PFSK-1 (cell line): ENCODE data around the gene RIPK4.

Experiments used
- FOXP2 ChIP-seq: optimal IDR thresholded peaks from 2 replicates; pipeline ENCODE3; 2011; ENCODE audit warnings: borderline replicate concordance, control low read depth, inconsistent platforms; ENCODE audit not compliant: insufficient read depth; ENCODE audit errors: extremely low read length, extremely low read depth
- POLR2AphosphoS5 ChIP-seq: IDR thresholded peaks from 2 replicates; pipeline ENCODE4 v1.6.1; 2012; ENCODE audit warnings: low read depth, mild to moderate bottlenecking, control low read depth, low read length, moderate library complexity
- REST ChIP-seq, 2 experiments: IDR thresholded peaks; 2 replicates each; pipeline versions ENCODE4 v1.6.1 to v1.8.0; 2011 to 2012; ENCODE audit warnings: low read depth in 2 of 2, low read length in 2 of 2, control low read depth in 1 of 2, inconsistent platforms in 1 of 2, mild to moderate bottlenecking in 1 of 2, moderate library complexity in 1 of 2; ENCODE audit not compliant: insufficient read depth in 1 of 2
- SIN3A ChIP-seq: IDR thresholded peaks from 2 replicates; pipeline ENCODE4 v1.6.1; 2012; ENCODE audit warnings: mild to moderate bottlenecking, low read length, moderate library complexity, borderline replicate concordance; ENCODE audit not compliant: insufficient read depth
- TAF1 ChIP-seq: IDR thresholded peaks from 2 replicates; pipeline ENCODE4 v1.6.1; 2012; ENCODE audit warnings: low read length, control low read depth, borderline replicate concordance; ENCODE audit not compliant: insufficient read depth

RIPK4 gene

GRCh38 chr21:41770901-41771624 lies 4.2 kb upstream of the RIPK4 start:
- no peak for TF ChIP-seq FOXP2
- no peak for TF ChIP-seq POLR2AphosphoS5
- no peak for TF ChIP-seq REST (IDR thresholded peaks at IDR 0.05; ENCODE audit: insufficient read depth in 1 of 2, low read depth in 2 of 2, low read length in 2 of 2)
- TF ChIP-seq SIN3A, result no peak
- TF ChIP-seq TAF1, result no peak

GRCh38 chr21:41769933-41770332 lies 3.1 kb upstream of the RIPK4 start:
- TF ChIP-seq REST (IDR thresholded peaks at IDR 0.05; ENCODE audit: insufficient read depth in 1 of 2, low read depth in 2 of 2, low read length in 2 of 2) (no peak), POLR2AphosphoS5 (no peak), SIN3A (no peak)

GRCh38 chr21:41769521-41769920 lies 2.7 kb upstream of the RIPK4 start:
- no peak for TF ChIP-seq POLR2AphosphoS5
- no peak for TF ChIP-seq REST (IDR thresholded peaks at IDR 0.05; ENCODE audit: insufficient read depth in 1 of 2, low read depth in 2 of 2, low read length in 2 of 2)
- TF ChIP-seq SIN3A, result no peak
- no peak for TF ChIP-seq TAF1
- no peak for TF ChIP-seq FOXP2

GRCh38 chr21:41769111-41769510 lies 2.3 kb upstream of the RIPK4 start:
- TF ChIP-seq FOXP2 (no peak), POLR2AphosphoS5 (no peak), TAF1 (no peak), SIN3A (no peak), REST (IDR thresholded peaks at IDR 0.05; ENCODE audit: insufficient read depth in 1 of 2, low read depth in 2 of 2, low read length in 2 of 2) (no peak)

GRCh38 chr21:41768437-41769042 lies 1.7 kb upstream of the RIPK4 start:
- TF ChIP-seq POLR2AphosphoS5, result no peak
